IPS DF 4.7 (cell line): ENCODE results near the gene SPATA19.

Experiments used
- DNase-seq: peaks from one replicate; pipeline ENCODE4 v3.0.0-alpha.2; 2013; ENCODE audit warnings: low spot score; ENCODE audit errors: extremely low read depth

Gene SPATA19

GRCh38 chr11:133818302-133818701 lies 27.0 kb downstream of the SPATA19 start:
- DNase-seq: no peak

GRCh38 chr11:133817449-133817848 lies 27.9 kb downstream of the SPATA19 start:
- no peak for DNase-seq

- DNase-seq: no peak
These were observed 29.0 kb downstream of the SPATA19 start for GRCh38 chr11:133816146-133816870.

- no peak for DNase-seq
These were observed 29.7 kb downstream of the SPATA19 start for GRCh38 chr11:133815636-133816035.

- DNase-seq: no peak
These were observed 30.7 kb downstream of the SPATA19 start for GRCh38 chr11:133814588-133815100.

- DNase-seq: no peak
These were observed 33.2 kb downstream of the SPATA19 start for GRCh38 chr11:133811850-133812685.

GRCh38 chr11:133810766-133811165 lies 34.5 kb downstream of the SPATA19 start:
- DNase-seq: no peak

- no peak for DNase-seq
These were observed 35.5 kb downstream of the SPATA19 start for GRCh38 chr11:133809569-133810491.

- no peak for DNase-seq
These were observed 36.7 kb downstream of the SPATA19 start for GRCh38 chr11:133808393-133809140.

GRCh38 chr11:133803026-133803425 lies 42.3 kb downstream of the SPATA19 start:
- DNase-seq: no peak

GRCh38 chr11:133801356-133801755 lies 44.0 kb downstream of the SPATA19 start:
- no peak for DNase-seq

- DNase-seq: no peak
These were observed 44.6 kb downstream of the SPATA19 start for GRCh38 chr11:133800666-133801065.

- no peak for DNase-seq
These were observed 47.8 kb downstream of the SPATA19 start for GRCh38 chr11:133797554-133797953.

- no peak for DNase-seq
These were observed 49.1 kb downstream of the SPATA19 start for GRCh38 chr11:133796043-133796795.

GRCh38 chr11:133795088-133795487 lies 50.2 kb downstream of the SPATA19 start:
- no peak for DNase-seq

GRCh38 chr11:133794205-133794604 lies 51.1 kb downstream of the SPATA19 start:
- no peak for DNase-seq

GRCh38 chr11:133793271-133794035 lies 51.9 kb downstream of the SPATA19 start:
- no peak for DNase-seq

- DNase-seq: no peak
These were observed 54.3 kb downstream of the SPATA19 start for GRCh38 chr11:133790995-133791394.
